Loucy (cell line): Measurements from ENCODE around the gene CTU1.

ENCODE experiments used
- H2AFZ ChIP-seq: fragments of 200-600 bp; sonication (generic); 2 replicates; pipeline ENCODE4 v1.6.0; 2016; ENCODE audit warnings: antibody characterized with exemption, mild to moderate bottlenecking, low read length, moderate library complexity
- H3F3A ChIP-seq: fragments of 200-600 bp; 2 replicates; pipeline ENCODE4 v1.6.0; 2016; ENCODE audit warnings: antibody characterized with exemption, low read depth, mild to moderate bottlenecking
- H3K27me3 ChIP-seq: fragments of 200-600 bp; sonication (generic); 2 replicates; pipeline ENCODE4 v1.6.1; 2014; ENCODE audit warnings: low read length, mild to moderate bottlenecking; ENCODE audit not compliant: insufficient read depth, poor library complexity, severe bottlenecking
- H3K36me3 ChIP-seq: fragments of 200-600 bp; sonication (generic); 2 replicates; pipeline ENCODE4 v1.6.1; 2016; ENCODE audit warnings: low read length; ENCODE audit not compliant: insufficient read depth
- H3K4me1 ChIP-seq: fragments of 200-600 bp; sonication (generic); 2 replicates; pipeline ENCODE4 v1.5.1; 2014; ENCODE audit warnings: low read length, mild to moderate bottlenecking; ENCODE audit not compliant: insufficient read depth, poor library complexity, severe bottlenecking
- H3K4me2 ChIP-seq: fragments of 200-600 bp; sonication (generic); 2 replicates; pipeline ENCODE4 v1.6.0; 2014; ENCODE audit warnings: antibody characterized with exemption, low read length, low read depth, mild to moderate bottlenecking; ENCODE audit not compliant: poor library complexity, severe bottlenecking
- H3K4me3 ChIP-seq: fragments of 200-600 bp; sonication (generic); 2 replicates; pipeline ENCODE4 v1.5.1; 2014; ENCODE audit warnings: low read length, mild to moderate bottlenecking, mixed read lengths; ENCODE audit not compliant: poor library complexity, severe bottlenecking
- H3K79me2 ChIP-seq: fragments of 200-600 bp; sonication (generic); 2 replicates; pipeline ENCODE4 v1.6.1; 2014; ENCODE audit warnings: low read length; ENCODE audit not compliant: insufficient read depth
- H3K9ac ChIP-seq: fragments of 200-600 bp; sonication (generic); 2 replicates; pipeline ENCODE4 v1.6.0; 2014; ENCODE audit warnings: mild to moderate bottlenecking, low read depth, low read length, moderate library complexity; ENCODE audit not compliant: poor library complexity, severe bottlenecking
- H3K9me2 ChIP-seq: fragments of 200-600 bp; sonication (generic); replicated peaks from 2 replicates; pipeline ENCODE4 v1.6.1; 2016; ENCODE audit warnings: low read depth, low read length, mixed read lengths
- H3K9me3 ChIP-seq: fragments of 200-600 bp; sonication (generic); 2 replicates; pipeline ENCODE4 v1.6.1; 2014; ENCODE audit warnings: mild to moderate bottlenecking, antibody characterized with exemption, low read length, low read depth; ENCODE audit not compliant: insufficient read depth
- H4K20me1 ChIP-seq: fragments of 200-600 bp; sonication (generic); 2 replicates; pipeline ENCODE4 v1.6.0; 2014; ENCODE audit warnings: antibody characterized with exemption, low read length, mild to moderate bottlenecking; ENCODE audit not compliant: insufficient read depth, poor library complexity, severe bottlenecking
- EZH2phosphoT487 ChIP-seq: fragments of 200-600 bp; IDR thresholded peaks from 2 replicates; pipeline ENCODE4 v1.6.1; 2018; ENCODE audit warnings: antibody characterized with exemption, mild to moderate bottlenecking, moderate library complexity, borderline replicate concordance
- TF ChIP-seq, protein P1 (sequence below): fragments of 200-600 bp; sonication (generic); conservative IDR thresholded peaks from 2 replicates; pipeline ENCODE4 v1.5.1; 2014; ENCODE audit warnings: mild to moderate bottlenecking, antibody characterized with exemption, low read length

Gene CTU1

GRCh38 chr19:51096473-51097165, 11.6 kb downstream of the CTU1 start:
- Histone ChIP-seq H2AFZ (no peak overlapping the region), H3F3A (no peaks in the 10 kb centered on the region), H3K4me3 (no peak overlapping the region), H4K20me1 (no peaks in the 10 kb centered on the region), H3K27me3 (no peaks in the 10 kb centered on the region), H3K4me1 (no peaks in the 10 kb centered on the region), H3K36me3 (no peaks in the 10 kb centered on the region), H3K4me2 (no peak overlapping the region), H3K79me2 (no peaks in the 10 kb centered on the region), H3K9me3 (no peaks in the 10 kb centered on the region), H3K9me2 (no peaks in the 10 kb centered on the region), H3K9ac (no peak overlapping the region)
- no peak for TF ChIP-seq EZH2phosphoT487
- TF ChIP-seq, protein P1, sequence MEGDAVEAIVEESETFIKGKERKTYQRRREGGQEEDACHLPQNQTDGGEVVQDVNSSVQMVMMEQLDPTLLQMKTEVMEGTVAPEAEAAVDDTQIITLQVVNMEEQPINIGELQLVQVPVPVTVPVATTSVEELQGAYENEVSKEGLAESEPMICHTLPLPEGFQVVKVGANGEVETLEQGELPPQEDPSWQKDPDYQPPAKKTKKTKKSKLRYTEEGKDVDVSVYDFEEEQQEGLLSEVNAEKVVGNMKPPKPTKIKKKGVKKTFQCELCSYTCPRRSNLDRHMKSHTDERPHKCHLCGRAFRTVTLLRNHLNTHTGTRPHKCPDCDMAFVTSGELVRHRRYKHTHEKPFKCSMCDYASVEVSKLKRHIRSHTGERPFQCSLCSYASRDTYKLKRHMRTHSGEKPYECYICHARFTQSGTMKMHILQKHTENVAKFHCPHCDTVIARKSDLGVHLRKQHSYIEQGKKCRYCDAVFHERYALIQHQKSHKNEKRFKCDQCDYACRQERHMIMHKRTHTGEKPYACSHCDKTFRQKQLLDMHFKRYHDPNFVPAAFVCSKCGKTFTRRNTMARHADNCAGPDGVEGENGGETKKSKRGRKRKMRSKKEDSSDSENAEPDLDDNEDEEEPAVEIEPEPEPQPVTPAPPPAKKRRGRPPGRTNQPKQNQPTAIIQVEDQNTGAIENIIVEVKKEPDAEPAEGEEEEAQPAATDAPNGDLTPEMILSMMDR = peak; percentile 30; the same call in 1 of the 2 replicates

DNA sequence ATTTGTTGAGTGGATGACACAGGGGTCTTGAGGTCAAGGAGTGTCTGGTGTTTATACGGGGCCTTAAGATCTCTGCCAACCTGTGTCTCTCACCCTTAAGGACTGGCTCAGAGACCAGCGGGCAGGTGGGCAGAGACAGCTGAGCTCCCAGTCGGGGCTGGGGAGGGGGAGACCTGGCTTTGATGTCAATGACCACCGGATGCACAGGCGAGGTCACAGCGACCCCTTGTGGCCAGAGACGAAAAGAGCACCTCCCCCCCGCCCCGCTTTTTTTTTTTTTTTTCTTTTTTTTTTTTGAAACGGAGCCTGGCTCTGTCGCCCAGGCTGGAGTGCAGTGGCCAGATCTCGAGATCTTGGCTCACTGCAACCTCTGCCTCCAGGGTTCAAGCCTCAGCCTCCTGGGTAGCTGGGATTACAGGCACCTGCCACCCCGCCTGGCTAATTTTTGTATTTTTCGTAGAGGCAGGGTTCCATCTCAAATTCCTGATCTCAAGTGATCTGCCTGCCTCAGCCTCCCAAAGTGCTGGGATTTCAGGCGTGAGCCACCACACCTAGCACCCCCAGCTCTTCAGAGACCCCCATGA, 13.4 kb downstream of the CTU1 start:
- Histone ChIP-seq H3K4me2 (no peak overlapping the region), H4K20me1 (no peaks in the 10 kb centered on the region), H3F3A (no peaks in the 10 kb centered on the region), H3K9ac (no peak overlapping the region), H3K4me1 (no peaks in the 10 kb centered on the region), H3K9me2 (no peaks in the 10 kb centered on the region), H3K4me3 (no peak overlapping the region), H2AFZ (no peak overlapping the region), H3K79me2 (no peaks in the 10 kb centered on the region), H3K36me3 (no peaks in the 10 kb centered on the region), H3K27me3 (no peaks in the 10 kb centered on the region), H3K9me3 (no peaks in the 10 kb centered on the region)
- TF ChIP-seq, protein P1 = peak; percentile 70
- no peak for TF ChIP-seq EZH2phosphoT487

GRCh38 chr19:51093510-51094345, 14.5 kb downstream of the CTU1 start:
- no peaks in the 10 kb centered on the region for H3K9me2 ChIP-seq
- H3K36me3 ChIP-seq = no peaks in the 10 kb centered on the region
- H3K9ac ChIP-seq = no peak overlapping the region
- no peaks in the 10 kb centered on the region for H3K4me1 ChIP-seq
- no peaks in the 10 kb centered on the region for H3F3A ChIP-seq
- no peak overlapping the region for H3K4me3 ChIP-seq
- no peaks in the 10 kb centered on the region for H3K79me2 ChIP-seq
- TF ChIP-seq, protein P1 = no peak
- TF ChIP-seq EZH2phosphoT487 = no peak
- no peaks in the 10 kb centered on the region for H3K27me3 ChIP-seq
- no peaks in the 10 kb centered on the region for H3K9me3 ChIP-seq
- H2AFZ ChIP-seq = no peak overlapping the region
- H3K4me2 ChIP-seq = no peak overlapping the region
- no peaks in the 10 kb centered on the region for H4K20me1 ChIP-seq
